AG04450 (cell line): Measurements from ENCODE around the gene CDKL1. TPM values are rescaled to one million over a fixed set of nuclear protein-coding genes. Genes with fewer than 3 reads are reported as not detected.

Experiments used
- CTCF ChIA-PET: fragments of 300-600, 350-600 bp; formaldehyde crosslinking; extraction: SDS; loops from one replicate; lab custom pipeline; 2022; ENCODE audit warnings: antibody characterized with exemption, inconsistent platforms; lab: Charles Lee
- POLR2A ChIA-PET: fragments of 350-600 bp; formaldehyde crosslinking; extraction: SDS; loops from one replicate; lab custom pipeline; 2021; ENCODE audit warnings: antibody characterized with exemption, inconsistent platforms; lab: Yijun Ruan, JAX
- DNase-seq: peaks from one replicate; pipeline ENCODE4 v3.0.0-alpha.2; 2011; ENCODE audit warnings: low read depth, low spot score
- H3K27ac ChIP-seq: one replicate; pipeline ENCODE4 v1.5.1; 2012; ENCODE audit warnings: low read depth, low read length, control low read depth
- H3K27me3 ChIP-seq: one replicate; pipeline ENCODE4 v1.6.0; 2012; ENCODE audit warnings: low read length; ENCODE audit not compliant: control insufficient read depth, insufficient read depth
- H3K4me3 ChIP-seq: 2 replicates; pipeline ENCODE4 v1.5.1; 2011; ENCODE audit warnings: mild to moderate bottlenecking, low read depth, low read length, control low read depth
- H3K9me3 ChIP-seq: 2 replicates; pipeline ENCODE4 v1.5.1; 2012; ENCODE audit warnings: low read length; ENCODE audit not compliant: control insufficient read depth, insufficient read depth
- CTCF ChIP-seq: IDR thresholded peaks from 2 replicates; pipeline ENCODE4 v1.5.1; 2011; ENCODE audit warnings: low read depth, low read length, control low read depth, inconsistent platforms
- polyA plus RNA-seq: library from polyadenylated mRNA; depleted of rRNA; stranded (reverse); fragments of >200 nt; gene quantifications from 2 replicates; pipeline ENCODE4 v1.2.3, GENCODE V29; 2011

The CDKL1 gene
- polyA plus RNA-seq, 1 experiment, result 20.1 TPM

GRCh38 chr14:50348933-50349332 lies 47.7 kb downstream of the CDKL1 start:
- POLR2A ChIA-PET, result no interaction called here
- H3K27me3 ChIP-seq, result no peaks in the 10 kb centered on the region
- CTCF ChIA-PET, result no interaction called here
- no peaks in the 10 kb centered on the region; the same call in 1 of the 2 replicates for H3K9me3 ChIP-seq
- no peak overlapping the region for H3K27ac ChIP-seq
- H3K4me3 ChIP-seq, result no peak overlapping the region
- no peak for TF ChIP-seq CTCF
- DNase-seq, result no peak

- Histone ChIP-seq H3K4me3 (no peak overlapping the region), H3K27me3 (no peaks in the 10 kb centered on the region), H3K27ac (peak overlapping the region; percentile 75), H3K9me3 (no peaks in the 10 kb centered on the region; the same call in 1 of the 2 replicates)
- no peak for DNase-seq
- CTCF ChIA-PET, result interaction anchor here (1.0 to 3.0 kb wide), 3 partner anchors 12 to 26 kb away, joined by 3 to 9 read pairs (median 3); no protein-coding TSS in a partner anchor
- TF ChIP-seq CTCF, result no peak
- POLR2A ChIA-PET, result no interaction called here
Measured at GRCh38 chr14:50347521-50347920, 49.2 kb downstream of the CDKL1 start.

- POLR2A ChIA-PET, result no interaction called here
- no peaks in the 10 kb centered on the region; the same call in 1 of the 2 replicates for H3K9me3 ChIP-seq
- peak overlapping the region; percentile 66 for H3K27ac ChIP-seq
- H3K4me3 ChIP-seq, result no peak overlapping the region
- CTCF ChIA-PET, result interaction anchor here (3.0 kb wide), 1 partner anchor 24 kb away, joined by 9 read pairs; no protein-coding TSS in a partner anchor
- DNase-seq, result no peak
- no peaks in the 10 kb centered on the region for H3K27me3 ChIP-seq
- TF ChIP-seq CTCF, result no peak
Measured at GRCh38 chr14:50345846-50346422, 50.7 kb downstream of the CDKL1 start.

GRCh38 chr14:50344876-50345563 lies 51.7 kb downstream of the CDKL1 start:
- CTCF ChIA-PET, result interaction anchor here (0.6 to 3.0 kb wide), 3 partner anchors 23 to 27 kb away, joined by 3 to 9 read pairs (median 4); no protein-coding TSS in a partner anchor
- no peak for TF ChIP-seq CTCF
- POLR2A ChIA-PET, result interaction anchor here (0.6 to 1.4 kb wide), 6 partner anchors 10 to 108 kb away, joined by 3 to 4 read pairs (median 3); partner anchors contain the start of gene CDKL1
- Histone ChIP-seq H3K27ac (peak overlapping the region; percentile 25), H3K4me3 (no peak overlapping the region), H3K27me3 (no peaks in the 10 kb centered on the region), H3K9me3 (no peaks in the 10 kb centered on the region)
- no peak for DNase-seq
